Measurements from ENCODE around the gene WWOX.

DNA sequence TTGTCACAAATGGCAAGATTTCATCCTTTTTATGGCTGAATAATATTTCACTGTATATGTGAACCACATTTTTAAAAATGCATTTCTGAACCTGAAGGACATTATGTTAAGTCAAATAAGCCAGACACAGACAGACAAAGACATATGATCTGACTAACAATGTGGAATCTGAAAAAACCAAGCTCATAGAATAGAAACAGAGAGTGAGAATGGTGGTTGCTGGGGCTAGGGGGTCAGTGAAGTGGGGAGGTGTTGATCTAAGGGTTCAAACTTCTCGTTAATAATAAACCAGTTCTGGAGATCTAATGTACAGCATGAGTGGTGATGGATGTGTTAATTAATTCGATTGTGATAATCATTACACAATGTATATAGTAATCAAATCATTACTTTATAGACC, 475.1 kb downstream of the WWOX start:
- no peak for TF ChIP-seq POLR2AphosphoS5 (IDR thresholded peaks at IDR 0.05; ENCODE audit: low read depth, low read length)
- TF ChIP-seq REST (IDR thresholded peaks at IDR 0.05; ENCODE audit: insufficient read depth in 1 of 2, low read depth in 2 of 2, low read length in 2 of 2), result no peak
- no peak for TF ChIP-seq TAF1 (IDR thresholded peaks at IDR 0.05; ENCODE audit: borderline replicate concordance, insufficient read depth, low read length)
- no peak for TF ChIP-seq SIN3A (IDR thresholded peaks at IDR 0.05; ENCODE audit: borderline replicate concordance, insufficient read depth, low read length)
- TF ChIP-seq FOXP2 (optimal IDR thresholded peaks at IDR 0.05; ENCODE audit: borderline replicate concordance, extremely low read depth, extremely low read length, insufficient read depth), result no peak
